ENCODE data around the gene RFC2. TPM values are rescaled to one million over a fixed set of nuclear protein-coding genes. Genes with fewer than 3 reads are reported as not detected.

RFC2 gene
- total and polyA plus RNA-seq, 8 donors, result 8.1 to 11.4 (median 9.3) TPM

GRCh38 chr7:74217455-74218342, 36.5 kb downstream of the RFC2 start:
- DNase-seq (no peak), ATAC-seq (peak in 2 of 4 donors; percentile 21 to 66), FAIRE-seq (no peak)

GRCh38 chr7:74216361-74216761, 37.8 kb downstream of the RFC2 start:
- peak in 1 of 6 donors; percentile 20 for DNase-seq
- H3K27me3 ChIP-seq, result no peaks in the 10 kb centered on the region
- H3K36me3 ChIP-seq, result no peaks in the 10 kb centered on the region
- no peak overlapping the region for H3K27ac ChIP-seq
- no peaks in the 10 kb centered on the region for H3K9me3 ChIP-seq
- ATAC-seq, result no peak
- FAIRE-seq, result no peak
- WGBS, 2 donors, result 70 to 80% methylated on average over 8 of the region's 8 CpGs
- H3K4me1 ChIP-seq, result no peaks in the 10 kb centered on the region
- TF ChIP-seq CTCF (IDR thresholded peaks at IDR 0.05), result no peak
- no peak overlapping the region for H3K4me3 ChIP-seq
- intact Hi-C loops (cut with DNase I), result loop anchor here in 1 of 3 donors (10.0 kb wide), 1 partner anchor 188 kb away; no protein-coding TSS in a partner anchor

More at GRCh38 chr7:74217455-74218342, 36.5 kb downstream of the RFC2 start:
- Histone ChIP-seq H3K27me3 (no peaks in the 10 kb centered on the region), H3K4me1 (no peaks in the 10 kb centered on the region), H3K4me3 (no peak overlapping the region), H3K9me3 (no peaks in the 10 kb centered on the region), H3K36me3 (no peaks in the 10 kb centered on the region), H3K27ac (no peak overlapping the region)
- intact Hi-C loops (cut with DNase I), result loop anchor here in 1 of 3 donors (10.0 kb wide), 1 partner anchor 187 kb away; no protein-coding TSS in a partner anchor
- no peak for TF ChIP-seq CTCF (IDR thresholded peaks at IDR 0.05)
- 67 to 76% methylated on average over 20 of the region's 20 CpGs for WGBS, 2 donors

- FAIRE-seq (no peak), DNase-seq (peak in 1 of 6 donors; percentile 35), ATAC-seq (no peak)
- intact Hi-C loops (cut with DNase I), result loop anchor here in 1 of 3 donors (10.0 kb wide), 1 partner anchor 189 kb away; no protein-coding TSS in a partner anchor
- no peaks in the 10 kb centered on the region for H3K4me1 ChIP-seq
- H3K27me3 ChIP-seq, result no peaks in the 10 kb centered on the region
- no peak overlapping the region for H3K4me3 ChIP-seq
- H3K36me3 ChIP-seq, result no peaks in the 10 kb centered on the region
- no peak for TF ChIP-seq CTCF (IDR thresholded peaks at IDR 0.05)
- H3K9me3 ChIP-seq, result no peaks in the 10 kb centered on the region
- H3K27ac ChIP-seq, result no peak overlapping the region
- WGBS, 2 donors, result 79% methylated on average over 15 of the region's 15 CpGs
These were observed 38.3 kb downstream of the RFC2 start for GRCh38 chr7:74215921-74216320.

- FAIRE-seq (no peak), DNase-seq (peak in 1 of 6 donors; percentile 51), ATAC-seq (no peak)
- H3K4me1 ChIP-seq, result no peaks in the 10 kb centered on the region
- intact Hi-C loops (cut with DNase I), result loop anchor here in 1 of 3 donors (10.0 kb wide), 1 partner anchor 190 kb away; no protein-coding TSS in a partner anchor
- H3K36me3 ChIP-seq, result no peaks in the 10 kb centered on the region
- H3K27ac ChIP-seq, result no peak overlapping the region
- TF ChIP-seq CTCF (IDR thresholded peaks at IDR 0.05), result no peak
- no peaks in the 10 kb centered on the region for H3K27me3 ChIP-seq
- H3K4me3 ChIP-seq, result no peak overlapping the region
- no peaks in the 10 kb centered on the region for H3K9me3 ChIP-seq
- 88 to 91% methylated on average over 21 of the region's 21 CpGs for WGBS, 2 donors
These were observed 39.2 kb downstream of the RFC2 start for GRCh38 chr7:74214816-74215630.

Measured in pancreas (tissue), 10 donors.